Neural cell (in vitro differentiated cells): ENCODE results near the gene FARP1.

Experiments used
- EP300 ChIP-seq: fragments of 450-650 bp; conservative IDR thresholded peaks from 2 replicates; pipeline ENCODE4 v1.6.1; 2014; ENCODE audit warnings: antibody characterized with exemption, mild to moderate bottlenecking, moderate library complexity; ENCODE audit not compliant: poor library complexity, severe bottlenecking
- EZH2 ChIP-seq: fragments of 200-600, 300-800 bp; shearing (Covaris generic), sonication (generic); IDR thresholded peaks from 2 replicates; pipeline ENCODE4 v1.6.1; 2014; ENCODE audit warnings: antibody characterized with exemption, low read length, borderline replicate concordance, mild to moderate bottlenecking; ENCODE audit not compliant: insufficient read depth, poor library complexity, severe bottlenecking
- POLR2AphosphoS5 ChIP-seq: IDR thresholded peaks from 2 replicates; pipeline ENCODE4 v1.6.1; 2012
- RAD21 ChIP-seq: fragments of 450-650 bp; conservative IDR thresholded peaks from 2 replicates; pipeline ENCODE4 v1.6.1; 2014; ENCODE audit warnings: antibody characterized with exemption, mild to moderate bottlenecking, moderate library complexity
- REST ChIP-seq: IDR thresholded peaks from 2 replicates; pipeline ENCODE4 v1.6.1; 2012; ENCODE audit warnings: borderline replicate concordance
- TF ChIP-seq, protein P1 (sequence below): fragments of 450-650 bp; IDR thresholded peaks from 2 replicates; pipeline ENCODE4 v1.5.1; 2014; ENCODE audit warnings: antibody characterized with exemption, mild to moderate bottlenecking, moderate library complexity; ENCODE audit not compliant: poor library complexity, severe bottlenecking

GRCh38 chr13:98099627-98100026 lies 43.3 kb upstream of the FARP1 start:
- TF ChIP-seq, protein P1, sequence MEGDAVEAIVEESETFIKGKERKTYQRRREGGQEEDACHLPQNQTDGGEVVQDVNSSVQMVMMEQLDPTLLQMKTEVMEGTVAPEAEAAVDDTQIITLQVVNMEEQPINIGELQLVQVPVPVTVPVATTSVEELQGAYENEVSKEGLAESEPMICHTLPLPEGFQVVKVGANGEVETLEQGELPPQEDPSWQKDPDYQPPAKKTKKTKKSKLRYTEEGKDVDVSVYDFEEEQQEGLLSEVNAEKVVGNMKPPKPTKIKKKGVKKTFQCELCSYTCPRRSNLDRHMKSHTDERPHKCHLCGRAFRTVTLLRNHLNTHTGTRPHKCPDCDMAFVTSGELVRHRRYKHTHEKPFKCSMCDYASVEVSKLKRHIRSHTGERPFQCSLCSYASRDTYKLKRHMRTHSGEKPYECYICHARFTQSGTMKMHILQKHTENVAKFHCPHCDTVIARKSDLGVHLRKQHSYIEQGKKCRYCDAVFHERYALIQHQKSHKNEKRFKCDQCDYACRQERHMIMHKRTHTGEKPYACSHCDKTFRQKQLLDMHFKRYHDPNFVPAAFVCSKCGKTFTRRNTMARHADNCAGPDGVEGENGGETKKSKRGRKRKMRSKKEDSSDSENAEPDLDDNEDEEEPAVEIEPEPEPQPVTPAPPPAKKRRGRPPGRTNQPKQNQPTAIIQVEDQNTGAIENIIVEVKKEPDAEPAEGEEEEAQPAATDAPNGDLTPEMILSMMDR = no peak
- TF ChIP-seq POLR2AphosphoS5 (no peak), RAD21 (no peak), EZH2 (no peak), REST (no peak), EP300 (no peak)
